HFF-Myc (cell line): ENCODE results near the gene MMADHC.
A peak's percentile ranks its signal among the peaks of the same experiment; 100 is the strongest.

Source experiments
- DNase-seq: peaks from one replicate; pipeline ENCODE4 v3.0.0-alpha.2; 2011; ENCODE audit warnings: low read depth; ENCODE audit errors: extremely low read depth
- H3K4me3 ChIP-seq: replicated peaks from 2 replicates; pipeline ENCODE4 v1.5.1; 2011; ENCODE audit warnings: low read depth, mild to moderate bottlenecking, control low read depth, low read length
- TF ChIP-seq, protein P1 (sequence below): IDR thresholded peaks from 2 replicates; pipeline ENCODE4 v1.5.1; 2012; ENCODE audit warnings: mild to moderate bottlenecking, low read depth, low read length, control low read depth; ENCODE audit errors: missing control alignments

Gene MMADHC

DNA sequence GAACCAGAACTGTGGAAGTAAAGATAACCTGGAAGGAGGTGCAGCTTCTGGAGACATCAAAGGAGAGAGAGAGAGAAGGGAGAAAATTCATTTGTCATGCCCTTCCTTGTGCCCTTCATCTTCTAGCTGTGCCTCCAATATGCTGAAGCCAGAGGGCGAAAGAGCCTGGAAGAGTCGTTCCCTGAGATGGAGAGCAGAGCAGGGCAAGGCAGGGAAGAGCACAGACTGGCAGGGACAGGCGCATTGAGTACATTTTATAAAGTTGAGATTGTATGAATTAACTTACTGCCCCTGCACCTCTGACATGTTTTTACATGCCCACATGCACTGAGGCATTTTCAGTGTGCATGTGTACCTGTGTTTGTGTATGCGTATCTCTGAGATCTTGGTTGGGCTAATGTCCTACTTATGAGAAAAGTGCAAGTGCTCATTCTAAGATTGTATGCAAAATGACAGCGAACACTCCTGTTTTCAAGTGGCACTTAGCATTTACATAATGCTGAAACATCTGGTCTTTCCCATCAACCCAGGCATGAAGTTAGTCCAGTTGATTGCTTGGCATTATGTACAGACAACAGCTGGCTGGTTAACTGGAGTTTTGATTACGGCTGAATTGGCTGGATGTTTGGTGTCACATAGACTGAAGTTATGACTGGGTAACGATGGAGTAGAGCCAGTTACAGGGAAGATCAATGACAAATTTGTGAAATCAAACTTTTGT is 23.7 kb upstream of the MMADHC start:
- TF ChIP-seq, protein P1, sequence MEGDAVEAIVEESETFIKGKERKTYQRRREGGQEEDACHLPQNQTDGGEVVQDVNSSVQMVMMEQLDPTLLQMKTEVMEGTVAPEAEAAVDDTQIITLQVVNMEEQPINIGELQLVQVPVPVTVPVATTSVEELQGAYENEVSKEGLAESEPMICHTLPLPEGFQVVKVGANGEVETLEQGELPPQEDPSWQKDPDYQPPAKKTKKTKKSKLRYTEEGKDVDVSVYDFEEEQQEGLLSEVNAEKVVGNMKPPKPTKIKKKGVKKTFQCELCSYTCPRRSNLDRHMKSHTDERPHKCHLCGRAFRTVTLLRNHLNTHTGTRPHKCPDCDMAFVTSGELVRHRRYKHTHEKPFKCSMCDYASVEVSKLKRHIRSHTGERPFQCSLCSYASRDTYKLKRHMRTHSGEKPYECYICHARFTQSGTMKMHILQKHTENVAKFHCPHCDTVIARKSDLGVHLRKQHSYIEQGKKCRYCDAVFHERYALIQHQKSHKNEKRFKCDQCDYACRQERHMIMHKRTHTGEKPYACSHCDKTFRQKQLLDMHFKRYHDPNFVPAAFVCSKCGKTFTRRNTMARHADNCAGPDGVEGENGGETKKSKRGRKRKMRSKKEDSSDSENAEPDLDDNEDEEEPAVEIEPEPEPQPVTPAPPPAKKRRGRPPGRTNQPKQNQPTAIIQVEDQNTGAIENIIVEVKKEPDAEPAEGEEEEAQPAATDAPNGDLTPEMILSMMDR, result no peak
- no peak overlapping the region for H3K4me3 ChIP-seq
- no peak for DNase-seq

DNA sequence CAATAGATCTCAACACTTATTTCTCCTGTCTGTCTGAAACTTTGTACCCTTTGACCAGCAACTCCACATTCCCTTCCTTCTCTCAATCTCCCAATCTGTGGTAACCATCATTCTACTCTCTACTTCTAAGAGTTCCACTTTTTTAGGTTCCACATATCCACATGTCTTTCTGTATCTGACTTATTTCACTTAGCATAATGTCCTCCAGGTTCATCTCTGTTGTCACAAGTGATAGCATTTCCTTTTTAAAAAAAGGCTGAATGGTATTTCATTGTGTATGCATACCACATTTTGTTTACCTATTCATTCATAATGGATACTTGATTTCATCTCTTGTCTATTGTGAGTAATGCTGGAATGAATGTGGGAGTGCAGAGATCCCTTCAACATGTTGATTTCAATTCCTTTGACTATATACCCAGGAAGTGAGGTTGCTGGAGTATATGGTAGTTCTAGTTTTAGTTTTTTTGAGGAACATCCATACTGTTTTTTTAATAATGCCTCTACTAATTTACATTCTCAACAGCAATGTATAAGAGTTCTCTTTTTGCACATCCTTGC is 18.8 kb upstream of the MMADHC start:
- DNase-seq, result no peak
- TF ChIP-seq, protein P1, result no peak
- no peak overlapping the region for H3K4me3 ChIP-seq

GRCh38 chr2:149603248-149603647 is 15.7 kb upstream of the MMADHC start:
- TF ChIP-seq, protein P1, result no peak

DNA sequence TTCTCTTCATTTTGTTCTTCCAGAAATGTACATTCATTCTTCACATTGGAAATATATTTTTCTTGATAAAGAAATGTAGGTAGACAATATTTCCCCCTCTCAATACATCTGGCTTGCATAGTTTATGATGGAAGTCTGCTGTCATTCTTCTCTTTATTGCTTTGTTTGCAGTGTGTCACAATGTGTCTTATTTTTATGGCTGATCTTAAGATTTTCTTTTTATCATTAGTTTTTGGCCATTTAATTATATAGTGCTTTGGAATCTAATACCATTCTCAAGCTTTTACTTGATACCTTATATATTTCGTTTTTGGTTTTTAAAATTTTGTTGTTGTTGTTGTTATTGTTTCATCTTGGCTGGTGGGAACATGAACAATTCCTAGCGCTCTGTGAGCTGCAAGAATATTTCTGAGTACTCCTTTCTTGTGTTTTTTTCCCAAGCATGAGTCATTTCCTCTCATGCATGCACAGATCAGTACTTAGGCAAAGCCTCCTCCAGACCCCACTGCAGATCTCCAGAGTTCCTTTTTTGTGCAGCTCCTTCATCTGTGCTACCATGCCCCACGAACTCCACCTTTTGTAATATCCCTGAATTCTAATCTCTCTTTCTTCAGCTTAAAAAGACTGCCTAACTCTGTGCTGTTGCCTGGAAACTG is 13.7 kb upstream of the MMADHC start:
- H3K4me3 ChIP-seq, result no peak overlapping the region
- TF ChIP-seq, protein P1, result no peak
- no peak for DNase-seq

More at GRCh38 chr2:149603248-149603647, 15.7 kb upstream of the MMADHC start:
- no peak overlapping the region for H3K4me3 ChIP-seq
- no peak for DNase-seq

DNA sequence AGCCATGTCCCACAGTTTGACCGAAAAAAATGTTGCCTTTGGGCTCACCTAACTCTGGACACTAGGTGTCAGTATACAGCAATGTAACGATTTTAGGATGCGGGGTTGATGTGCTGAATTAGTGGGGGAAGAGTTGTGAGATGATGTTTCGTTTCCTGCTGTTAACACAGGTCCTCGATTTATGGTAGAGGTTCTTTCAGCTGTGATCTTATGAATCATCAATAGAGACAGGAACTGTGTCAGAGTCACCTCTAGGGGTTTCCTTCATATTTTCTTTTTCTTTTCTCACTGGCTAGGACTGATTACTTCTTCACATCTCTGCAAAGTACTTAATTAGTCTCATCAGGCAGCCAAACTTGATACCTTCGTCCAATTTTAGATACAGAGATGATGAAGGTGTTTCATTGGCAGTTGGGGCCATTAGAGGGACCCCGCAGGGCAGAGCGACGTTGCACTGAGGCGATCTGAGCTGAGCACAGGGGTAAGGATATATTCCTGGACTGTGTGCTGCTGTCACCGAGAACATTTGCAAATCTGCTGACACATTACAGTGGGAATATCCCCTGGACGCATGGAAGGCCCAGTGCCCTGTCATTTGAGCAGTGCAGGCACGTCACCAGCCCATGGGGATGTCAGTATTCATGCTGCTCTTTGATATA is 10.2 kb upstream of the MMADHC start:
- H3K4me3 ChIP-seq, result 0 out of 2 replicates have a peak overlapping the region, but pooled peaks have one; percentile 4
- DNase-seq, result peak; percentile 85
- TF ChIP-seq, protein P1, result peak; percentile 74

DNA sequence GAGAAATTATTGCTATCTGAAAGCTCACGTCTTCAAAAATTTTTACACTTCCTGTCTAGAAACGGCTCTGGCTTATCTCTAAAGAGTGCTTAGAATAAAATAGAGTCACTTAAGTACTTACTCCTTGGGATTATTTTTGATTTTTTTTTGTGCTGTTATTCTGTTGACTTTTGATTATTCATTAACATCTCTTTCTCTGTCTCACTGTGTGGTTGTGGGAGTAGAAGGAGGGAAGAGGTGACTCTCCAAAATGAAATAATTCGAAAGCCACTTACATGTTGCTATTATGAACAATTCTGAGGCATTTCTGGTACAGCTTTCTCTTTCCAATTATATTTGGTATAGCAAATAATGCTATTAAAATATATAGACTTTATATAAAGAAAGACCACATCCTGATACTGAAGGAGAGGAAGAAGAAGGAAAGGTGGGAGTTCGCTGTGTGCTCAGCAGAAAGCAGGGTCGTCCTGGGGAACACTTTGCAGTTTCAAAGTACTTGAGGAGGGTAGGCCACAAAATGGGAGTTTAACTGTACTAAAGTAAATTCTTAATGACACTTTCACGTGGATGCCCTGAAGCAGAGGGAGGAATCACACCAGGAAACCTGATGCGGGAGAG is 9.6 kb upstream of the MMADHC start:
- TF ChIP-seq, protein P1, result no peak
- no peak overlapping the region for H3K4me3 ChIP-seq
- DNase-seq, result no peak
